ENCODE measurements around the gene MAFG.
"Not testable (repeated sequence)": the region's sequence is repeated elsewhere in the genome, so short reads cannot be mapped to it uniquely, and the experiment has no call there.

Gene MAFG

DNA sequence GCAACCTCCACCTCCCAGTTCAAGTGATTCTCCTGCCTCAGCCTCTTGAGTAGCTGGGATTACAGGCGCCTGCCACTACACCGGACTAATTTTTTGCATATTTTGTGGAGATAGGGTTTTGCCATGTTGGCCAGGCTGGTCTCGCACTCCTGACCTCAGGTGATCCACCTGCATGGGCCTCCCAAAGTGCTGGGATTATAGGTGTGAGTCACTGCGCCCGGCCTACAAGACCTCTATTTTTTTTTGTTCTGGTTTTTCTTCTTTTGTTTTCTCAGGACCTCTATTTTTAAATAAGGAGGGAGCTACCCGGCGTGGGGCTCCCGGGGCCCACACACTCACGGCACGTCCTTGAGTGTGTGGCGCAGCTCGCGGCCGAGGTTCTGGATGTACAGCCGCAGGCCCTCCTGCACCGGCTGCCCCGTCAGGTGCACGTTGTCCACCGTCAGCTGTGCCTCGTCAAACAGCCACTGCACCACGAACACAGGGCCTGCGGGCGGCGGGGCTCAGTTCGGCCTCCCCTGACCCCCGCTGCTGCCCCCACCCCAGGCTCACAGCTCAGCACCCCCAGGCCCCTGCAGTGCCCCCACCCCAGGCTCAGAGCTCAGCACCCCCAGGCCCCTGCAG is 27.6 kb upstream of the MAFG start:
- no peak overlapping the region for H3K4me2 ChIP-seq (ENCODE audit: low read depth, low read length, poor library complexity, severe bottlenecking)
- no peak overlapping the region for H3K4me3 ChIP-seq (ENCODE audit: insufficient read depth, low read length, poor library complexity, severe bottlenecking)
- peaks cover 22% of the 10 kb centered on the region for H3F3A ChIP-seq (ENCODE audit: insufficient read depth)
- no peaks in the 10 kb centered on the region for H4K20me1 ChIP-seq (ENCODE audit: low read depth, low read length)
- H2AFZ ChIP-seq (ENCODE audit: low read depth, low read length, severe bottlenecking) = no peak overlapping the region
- no peaks in the 10 kb centered on the region for H3K9me2 ChIP-seq (replicated peaks; ENCODE audit: insufficient read depth, low read length)
- no peaks in the 10 kb centered on the region for H3K9me3 ChIP-seq (ENCODE audit: insufficient read depth, low read length)
- H3K27ac ChIP-seq (ENCODE audit: low read depth, low read length) = no peak overlapping the region
- H3K9ac ChIP-seq (ENCODE audit: low read length) = no peak overlapping the region
- no peaks in the 10 kb centered on the region for H3K27me3 ChIP-seq (ENCODE audit: low read length)
- H3K79me2 ChIP-seq (ENCODE audit: insufficient read depth, low read length) = peaks cover 31% of the 10 kb centered on the region
- no peaks in the 10 kb centered on the region for H3K36me3 ChIP-seq (ENCODE audit: low read length)
- no peak for TF ChIP-seq EZH2phosphoT487 (conservative IDR thresholded peaks at IDR 0.05; ENCODE audit: low read length)
- no peak for TF ChIP-seq CTCF (IDR thresholded peaks at IDR 0.05; ENCODE audit: insufficient read depth, low read length, poor library complexity, severe bottlenecking)

DNA sequence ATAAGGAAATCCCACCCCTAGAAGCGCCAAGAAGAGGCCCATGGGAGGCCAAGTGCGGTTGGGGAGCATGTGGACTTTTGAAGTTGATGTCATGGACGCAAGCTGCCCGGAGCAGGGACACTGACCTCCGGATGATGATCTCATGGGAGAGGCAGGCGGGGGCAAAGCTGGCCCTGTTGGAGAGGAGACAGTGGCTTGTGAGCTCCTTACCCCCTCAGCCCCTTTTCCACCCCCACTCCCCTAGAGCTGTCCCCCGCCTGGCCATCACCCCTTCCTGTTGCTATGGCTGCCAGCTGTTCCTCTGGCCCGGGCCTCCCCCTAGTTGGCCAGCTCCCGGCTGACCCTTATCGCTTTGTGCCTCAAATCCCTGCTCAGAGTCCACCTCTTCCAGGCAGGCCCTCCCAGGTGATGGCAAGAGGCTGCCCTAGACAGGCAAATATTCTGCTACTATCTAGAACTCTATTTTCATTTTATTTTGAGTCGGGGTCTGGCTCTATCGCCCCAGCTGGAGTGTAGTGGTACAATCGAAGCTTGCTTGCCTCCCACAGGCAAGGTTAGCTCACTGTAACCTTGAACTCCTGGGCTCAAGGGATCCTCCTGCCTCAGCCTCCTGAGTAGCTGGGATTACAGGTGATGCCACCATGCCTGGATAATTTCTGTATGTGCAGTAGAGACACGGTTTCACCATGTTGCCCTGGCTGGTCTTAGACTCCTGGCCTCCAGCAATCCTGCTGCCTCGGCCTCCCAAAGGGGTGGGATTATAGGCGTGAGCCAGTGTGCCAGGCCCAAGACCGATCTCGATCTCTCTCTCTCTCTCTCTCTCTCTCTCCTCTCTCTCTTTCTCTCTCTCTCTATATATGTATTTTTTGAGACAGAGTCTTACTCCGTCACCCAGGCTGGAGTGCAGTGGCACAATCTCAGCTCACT is 26.9 kb upstream of the MAFG start:
- Histone ChIP-seq H3K9me2 (replicated peaks; ENCODE audit: insufficient read depth, low read length) (no peaks in the 10 kb centered on the region), H3K79me2 (ENCODE audit: insufficient read depth, low read length) (peaks cover 31% of the 10 kb centered on the region), H4K20me1 (ENCODE audit: low read depth, low read length) (no peaks in the 10 kb centered on the region), H2AFZ (ENCODE audit: low read depth, low read length, severe bottlenecking) (no peak overlapping the region), H3K4me2 (ENCODE audit: low read depth, low read length, poor library complexity, severe bottlenecking) (no peak overlapping the region), H3K27me3 (ENCODE audit: low read length) (no peaks in the 10 kb centered on the region), H3K9ac (ENCODE audit: low read length) (no peak overlapping the region), H3K9me3 (ENCODE audit: insufficient read depth, low read length) (no peaks in the 10 kb centered on the region), H3K36me3 (ENCODE audit: low read length) (no peaks in the 10 kb centered on the region), H3K4me3 (ENCODE audit: insufficient read depth, low read length, poor library complexity, severe bottlenecking) (no peak overlapping the region), H3K27ac (ENCODE audit: low read depth, low read length) (no peak overlapping the region), H3F3A (ENCODE audit: insufficient read depth) (peaks cover 28% of the 10 kb centered on the region)
- TF ChIP-seq CTCF (IDR thresholded peaks at IDR 0.05; ENCODE audit: insufficient read depth, low read length, poor library complexity, severe bottlenecking) = no peak

DNA sequence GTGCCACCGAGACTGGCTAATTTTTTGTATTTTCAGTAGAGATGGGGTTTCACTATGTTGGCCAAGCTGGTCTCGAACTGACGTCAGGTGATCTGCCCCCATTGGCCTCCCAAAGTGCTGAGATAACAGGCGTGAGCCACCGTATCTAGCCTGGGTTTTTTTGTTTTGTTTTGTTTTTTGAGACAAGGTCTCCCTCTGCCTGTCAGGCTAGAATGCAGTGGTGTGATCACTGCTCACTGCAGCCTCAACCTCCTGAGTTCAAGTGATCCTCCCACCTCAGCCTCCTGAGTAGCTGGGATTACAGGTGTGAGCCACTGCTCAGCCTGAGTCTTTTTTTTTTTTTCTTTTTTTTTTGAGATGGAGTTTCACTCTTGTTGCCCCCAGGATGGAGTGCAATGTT is 25.9 kb upstream of the MAFG start:
- Histone ChIP-seq H3F3A (ENCODE audit: insufficient read depth) (peaks cover 28% of the 10 kb centered on the region), H3K27ac (ENCODE audit: low read depth, low read length) (peak overlapping the region; percentile 83), H3K79me2 (ENCODE audit: insufficient read depth, low read length) (peaks cover 21% of the 10 kb centered on the region)
- H3K36me3 ChIP-seq (ENCODE audit: low read length); H4K20me1 ChIP-seq (ENCODE audit: low read depth, low read length); H3K27me3 ChIP-seq (ENCODE audit: low read length); H3K4me3 ChIP-seq (ENCODE audit: insufficient read depth, low read length, poor library complexity, severe bottlenecking); H3K9me3 ChIP-seq (ENCODE audit: insufficient read depth, low read length); H3K9ac ChIP-seq (ENCODE audit: low read length); H3K9me2 ChIP-seq (replicated peaks; ENCODE audit: insufficient read depth, low read length); H3K4me2 ChIP-seq (ENCODE audit: low read depth, low read length, poor library complexity, severe bottlenecking); H2AFZ ChIP-seq (ENCODE audit: low read depth, low read length, severe bottlenecking): not testable (repeated sequence)

- H2AFZ ChIP-seq (ENCODE audit: low read depth, low read length, severe bottlenecking) = no peak overlapping the region
- no peaks in the 10 kb centered on the region for H3K9me2 ChIP-seq (replicated peaks; ENCODE audit: insufficient read depth, low read length)
- peak overlapping the region; percentile 83 for H3K27ac ChIP-seq (ENCODE audit: low read depth, low read length)
- H3K4me3 ChIP-seq (ENCODE audit: insufficient read depth, low read length, poor library complexity, severe bottlenecking) = no peak overlapping the region
- peak overlapping the region; percentile 17 for H3K4me2 ChIP-seq (ENCODE audit: low read depth, low read length, poor library complexity, severe bottlenecking)
- no peaks in the 10 kb centered on the region for H3K36me3 ChIP-seq (ENCODE audit: low read length)
- TF ChIP-seq EZH2phosphoT487 (conservative IDR thresholded peaks at IDR 0.05; ENCODE audit: low read length) (no peak), CTCF (IDR thresholded peaks at IDR 0.05; ENCODE audit: insufficient read depth, low read length, poor library complexity, severe bottlenecking) (no peak)
- H3K9me3 ChIP-seq (ENCODE audit: insufficient read depth, low read length) = no peaks in the 10 kb centered on the region
- H3K79me2 ChIP-seq (ENCODE audit: insufficient read depth, low read length) = peaks cover 15% of the 10 kb centered on the region
- no peaks in the 10 kb centered on the region for H3K27me3 ChIP-seq (ENCODE audit: low read length)
- peaks cover 28% of the 10 kb centered on the region for H3F3A ChIP-seq (ENCODE audit: insufficient read depth)
- H3K9ac ChIP-seq (ENCODE audit: low read length) = peak overlapping the region; percentile 27; the same call in 1 of the 2 replicates
- no peaks in the 10 kb centered on the region for H4K20me1 ChIP-seq (ENCODE audit: low read depth, low read length)
These were observed 25.3 kb upstream of the MAFG start for GRCh38 chr17:81952792-81953228.

All from SU-DHL-6 (cell line).